SK-N-SH (cell line): ENCODE data around the gene PAM. TPM values are rescaled to one million over a fixed set of nuclear protein-coding genes. Genes with fewer than 3 reads are reported as not detected.
A peak's percentile ranks its signal among the peaks of the same experiment; 100 is the strongest.

ENCODE experiments used
- CTCF ChIA-PET: fragments of 300-600, 350-600 bp; formaldehyde crosslinking; extraction: SDS; loops from one replicate; lab custom pipeline; 2021; lab: Yijun Ruan, JAX
- POLR2A ChIA-PET: fragments of 350-600 bp; sonication (Branson Sonifier 250); formaldehyde crosslinking; extraction: SDS; loops from one replicate; lab custom pipeline; 2020; ENCODE audit warnings: antibody characterized with exemption, inconsistent platforms; lab: Yijun Ruan, JAX
- DNase-seq: peaks from one replicate; pipeline ENCODE4 v3.0.0; 2012
- H2AFZ ChIP-seq: fragments of 200-600 bp; sonication (generic); 2 replicates; pipeline ENCODE4 v1.8.1; 2016; ENCODE audit warnings: antibody characterized with exemption, mild to moderate bottlenecking, low read depth
- H3F3A ChIP-seq: fragments of 200-600 bp; sonication (generic); replicated peaks from 2 replicates; pipeline ENCODE3; 2016; ENCODE audit warnings: antibody characterized with exemption, mild to moderate bottlenecking; ENCODE audit not compliant: insufficient read depth
- H3K27ac ChIP-seq, 2 experiments: fragments of 200-500 bp in 1 of 2; fragments of 200-600 bp in 1 of 2; sonication (Bioruptor generic) in 1 of 2; sonication (generic), shearing (Covaris generic) in 1 of 2; 2 replicates each; pipeline versions ENCODE4 v1.5.1 to v1.6.1; 2014 to 2016; ENCODE audit warnings: low read depth in 2 of 2, inconsistent platforms in 1 of 2, low read length in 1 of 2, mild to moderate bottlenecking in 1 of 2, mixed read lengths in 1 of 2
- H3K27me3 ChIP-seq: fragments of 200-600 bp; sonication (generic), shearing (Covaris generic); 2 replicates; pipeline ENCODE4 v1.6.1; 2016; ENCODE audit warnings: mixed run types; ENCODE audit not compliant: insufficient read depth
- H3K36me3 ChIP-seq, 2 experiments: fragments of 200-500 bp in 1 of 2; fragments of 200-600 bp in 1 of 2; sonication (Bioruptor generic) in 1 of 2; sonication (generic) in 1 of 2; replicated peaks in 1 of 2; 2 replicates each; pipeline versions ENCODE3 to v1.5.1; 2014 to 2016; ENCODE audit warnings: low read length in 1 of 2, mild to moderate bottlenecking in 1 of 2; ENCODE audit not compliant: insufficient read depth in 2 of 2, control insufficient read depth in 1 of 2
- H3K4me1 ChIP-seq, 2 experiments: fragments of 200-500 bp in 1 of 2; fragments of 200-600 bp in 1 of 2; sonication (Bioruptor generic) in 1 of 2; sonication (generic), shearing (Covaris generic) in 1 of 2; 2 replicates each; pipeline versions ENCODE4 v1.5.1 to v1.6.1; 2014 to 2016; ENCODE audit warnings: low read depth in 1 of 2, low read length in 1 of 2, mixed run types in 1 of 2; ENCODE audit not compliant: insufficient read depth in 2 of 2, control insufficient read depth in 1 of 2
- H3K4me2 ChIP-seq: fragments of 200-600 bp; sonication (generic), shearing (Covaris generic); 2 replicates; pipeline ENCODE4 v1.6.1; 2017; ENCODE audit warnings: mixed run types
- H3K4me3 ChIP-seq, 2 experiments: fragments of 200-500 bp in 1 of 2; fragments of 200-600 bp in 1 of 2; sonication (Bioruptor generic) in 1 of 2; sonication (generic), shearing (Covaris generic) in 1 of 2; 2 replicates each; pipeline versions ENCODE4 v1.5.1 to v1.8.1; 2014 to 2016; ENCODE audit warnings: low read depth in 2 of 2, inconsistent platforms in 1 of 2, low read length in 1 of 2, mild to moderate bottlenecking in 1 of 2, mixed read lengths in 1 of 2, moderate library complexity in 1 of 2
- H3K79me2 ChIP-seq: fragments of 200-600 bp; sonication (generic); 2 replicates; pipeline ENCODE4 v1.8.1; 2017; ENCODE audit warnings: mild to moderate bottlenecking; ENCODE audit not compliant: insufficient read depth
- H3K9ac ChIP-seq: fragments of 200-600 bp; sonication (generic); 2 replicates; pipeline ENCODE4 v1.6.1; 2017; ENCODE audit warnings: mixed run types
- H3K9me2 ChIP-seq: fragments of 200-600 bp; sonication (generic); 2 replicates; pipeline ENCODE4 v1.6.1; 2017; ENCODE audit warnings: mixed run types
- H3K9me3 ChIP-seq: fragments of 200-600 bp; sonication (generic); 2 replicates; pipeline ENCODE4 v1.6.1; 2017; ENCODE audit warnings: mixed run types, mild to moderate bottlenecking, moderate library complexity
- H4K20me1 ChIP-seq: fragments of 200-600 bp; sonication (generic); 2 replicates; pipeline ENCODE4 v1.6.1; 2017; ENCODE audit warnings: mild to moderate bottlenecking, mixed run types; ENCODE audit not compliant: insufficient read depth
- CHD2 ChIP-seq: fragments of 150-350 bp; IDR thresholded peaks from 2 replicates; pipeline ENCODE4 v1.6.1; 2018; ENCODE audit warnings: low read length; ENCODE audit not compliant: partially characterized antibody
- CTCF ChIP-seq: fragments of 200-600 bp; sonication (generic); IDR thresholded peaks from 2 replicates; pipeline ENCODE4 v1.6.1; 2017; ENCODE audit warnings: antibody characterized with exemption, mild to moderate bottlenecking, moderate library complexity
- ELF1 ChIP-seq: IDR thresholded peaks from 2 replicates; pipeline ENCODE4 v1.4.0; 2012
- EZH2phosphoT487 ChIP-seq: fragments of 200-600 bp; sonication (generic); IDR thresholded peaks from 2 replicates; pipeline ENCODE4 v1.6.1; 2017; ENCODE audit warnings: low read depth, mixed run types, mild to moderate bottlenecking, antibody characterized with exemption, moderate library complexity, borderline replicate concordance
- FOSL2 ChIP-seq: IDR thresholded peaks from 2 replicates; pipeline ENCODE4 v1.4.0; 2012; ENCODE audit warnings: low read depth, mild to moderate bottlenecking, moderate library complexity, borderline replicate concordance
- FOXJ3 ChIP-seq: sonication (generic); formaldehyde crosslinking; IDR thresholded peaks from 2 replicates; pipeline ENCODE4 v1.5.1; 2020; ENCODE audit warnings: mild to moderate bottlenecking, missing genetic modification reagents
- FOXM1 ChIP-seq: IDR thresholded peaks from 2 replicates; pipeline ENCODE4 v1.4.0; 2012; ENCODE audit warnings: low read depth, mild to moderate bottlenecking
- GABPA ChIP-seq: IDR thresholded peaks from 2 replicates; pipeline ENCODE4 v1.4.0; 2012; ENCODE audit warnings: low read depth, mild to moderate bottlenecking
- GATA2 ChIP-seq: sonication (generic); formaldehyde crosslinking; IDR thresholded peaks from 2 replicates; pipeline ENCODE4 v1.5.0; 2020; ENCODE audit warnings: mild to moderate bottlenecking, missing genetic modification reagents
- JUND ChIP-seq: IDR thresholded peaks from 2 replicates; pipeline ENCODE4 v1.4.0; 2012
- MAX ChIP-seq: IDR thresholded peaks from 2 replicates; pipeline ENCODE4 v1.4.0; 2012; ENCODE audit warnings: low read depth
- MEF2A ChIP-seq: IDR thresholded peaks from 2 replicates; pipeline ENCODE4 v1.4.0; 2012; ENCODE audit warnings: low read depth, borderline replicate concordance
- MXI1 ChIP-seq: IDR thresholded peaks from 2 replicates; pipeline ENCODE4 v1.6.1; 2012; ENCODE audit warnings: mild to moderate bottlenecking, low read depth, low read length, improper control_type of control experiment
- NFIC ChIP-seq: IDR thresholded peaks from 2 replicates; pipeline ENCODE4 v1.4.0; 2012; ENCODE audit warnings: borderline replicate concordance
- NRF1 ChIP-seq: IDR thresholded peaks from 2 replicates; pipeline ENCODE4 v1.6.1; 2012; ENCODE audit warnings: low read depth, mild to moderate bottlenecking, low read length
- PBX3 ChIP-seq: IDR thresholded peaks from 2 replicates; pipeline ENCODE4; 2012
- POLR2AphosphoS5 ChIP-seq: IDR thresholded peaks from 2 replicates; pipeline ENCODE4 v1.6.1; 2012; ENCODE audit warnings: low read depth, low read length
- RAD21 ChIP-seq: IDR thresholded peaks from 2 replicates; pipeline ENCODE4 v1.6.1; 2012; ENCODE audit warnings: mild to moderate bottlenecking, low read length
- RCOR1 ChIP-seq: fragments of 150-350 bp; IDR thresholded peaks from 2 replicates; pipeline ENCODE4 v1.6.1; 2017; ENCODE audit warnings: antibody characterized with exemption, low read length
- RFX5 ChIP-seq: IDR thresholded peaks from 2 replicates; pipeline ENCODE4 v1.6.1; 2012; ENCODE audit warnings: mild to moderate bottlenecking, improper control_type of control experiment, low read length
- RXRA ChIP-seq: IDR thresholded peaks from 2 replicates; pipeline ENCODE4 v1.4.0; 2012; ENCODE audit warnings: low read depth, mild to moderate bottlenecking, borderline replicate concordance
- SMC3 ChIP-seq: IDR thresholded peaks from 2 replicates; pipeline ENCODE4 v1.6.1; 2012; ENCODE audit warnings: low read depth, low read length, improper control_type of control experiment
- TAF1 ChIP-seq: IDR thresholded peaks from 2 replicates; pipeline ENCODE4 v1.6.1; 2012; ENCODE audit warnings: low read depth, mild to moderate bottlenecking, low read length, moderate library complexity, borderline replicate concordance
- TCF12 ChIP-seq: IDR thresholded peaks from 2 replicates; pipeline ENCODE4 v1.4.0; 2012
- TEAD4 ChIP-seq: IDR thresholded peaks from 2 replicates; pipeline ENCODE4 v1.4.0; 2012; ENCODE audit warnings: mild to moderate bottlenecking, borderline replicate concordance; ENCODE audit not compliant: insufficient read depth
- USF1 ChIP-seq: IDR thresholded peaks from 2 replicates; pipeline ENCODE4 v1.4.0; 2012; ENCODE audit warnings: low read depth, borderline replicate concordance
- YY1 ChIP-seq: IDR thresholded peaks from 2 replicates; pipeline ENCODE4 v1.4.0; 2012; ENCODE audit warnings: low read depth, mild to moderate bottlenecking
- WGBS: methylation state at CpG from one replicate; pipeline ENCODE4 v1.1.6; 2017; ENCODE audit warnings: low lambda C conversion rate; 5-methylcytosine and 5-hydroxymethylcytosine counted together
- polyA plus RNA-seq, 3 experiments: library from polyadenylated mRNA; depleted of rRNA; stranded (reverse); fragments of >200 nt; gene quantifications; 2 replicates each; pipeline ENCODE4 v1.2.3, GENCODE V29; 2012
- TF ChIP-seq, protein P1 (sequence below): IDR thresholded peaks from 2 replicates; pipeline ENCODE4 v1.6.1; 2012; ENCODE audit warnings: mild to moderate bottlenecking, low read depth, low read length, moderate library complexity
- TF ChIP-seq, protein P2 (sequence below): fragments of 150-350 bp; IDR thresholded peaks from 2 replicates; pipeline ENCODE4 v1.6.1; 2017; ENCODE audit warnings: antibody characterized with exemption, low read length, low read depth, borderline replicate concordance

The PAM gene
- polyA plus RNA-seq, 1 of the 3 experiments (the other 2 are of a cell fraction) = 507 TPM

- Histone ChIP-seq H3K4me2 (0 out of 2 replicates have a peak overlapping the region, but pooled peaks have one; percentile 30), H3K4me1 (peaks cover 3 to 14% of the 10 kb centered on the region in 2 experiments; a peak in 3 of 4 replicates), H3K27ac (peak overlapping the region; percentile 39 to 43; a peak in 3 of 4 replicates), H3K4me3 (no peak overlapping the region), H3F3A (peaks cover 21% of the 10 kb centered on the region), H3K79me2 (peaks cover 6% of the 10 kb centered on the region), H2AFZ (no peak overlapping the region), H3K9ac (no peak overlapping the region), H3K36me3 (peaks cover 0 to 9% of the 10 kb centered on the region in 2 experiments), H3K27me3 (no peaks in the 10 kb centered on the region), H4K20me1 (no peaks in the 10 kb centered on the region), H3K9me2 (no peaks in the 10 kb centered on the region), H3K9me3 (no peaks in the 10 kb centered on the region)
- DNase-seq = no peak
- ChIA-PET CTCF (interaction anchor here (1.2 kb wide), 2 partner anchors 24 to 30 kb away, joined by 3 read pairs; no protein-coding TSS in a partner anchor), POLR2A (no interaction called here)
- WGBS = 67% methylated on average over 1 of the region's 1 CpG
- TF ChIP-seq NRF1 (no peak), SMC3 (no peak), FOXJ3 (no peak), EZH2phosphoT487 (no peak), RAD21 (no peak), MEF2A (no peak), RFX5 (no peak), USF1 (no peak), TCF12 (peak; percentile 71), MXI1 (no peak), FOXM1 (no peak), MAX (no peak), PBX3 (peak; percentile 27; the same call in 1 of the 2 replicates), TEAD4 (no peak), ELF1 (no peak), YY1 (no peak), FOSL2 (peak; percentile 20; the same call in 1 of the 2 replicates), RCOR1 (no peak), NFIC (no peak), JUND (no peak), CTCF (no peak), GABPA (no peak), POLR2AphosphoS5 (no peak), RXRA (no peak), CHD2 (no peak), TAF1 (no peak), GATA2 (no peak)
- TF ChIP-seq, protein P1, sequence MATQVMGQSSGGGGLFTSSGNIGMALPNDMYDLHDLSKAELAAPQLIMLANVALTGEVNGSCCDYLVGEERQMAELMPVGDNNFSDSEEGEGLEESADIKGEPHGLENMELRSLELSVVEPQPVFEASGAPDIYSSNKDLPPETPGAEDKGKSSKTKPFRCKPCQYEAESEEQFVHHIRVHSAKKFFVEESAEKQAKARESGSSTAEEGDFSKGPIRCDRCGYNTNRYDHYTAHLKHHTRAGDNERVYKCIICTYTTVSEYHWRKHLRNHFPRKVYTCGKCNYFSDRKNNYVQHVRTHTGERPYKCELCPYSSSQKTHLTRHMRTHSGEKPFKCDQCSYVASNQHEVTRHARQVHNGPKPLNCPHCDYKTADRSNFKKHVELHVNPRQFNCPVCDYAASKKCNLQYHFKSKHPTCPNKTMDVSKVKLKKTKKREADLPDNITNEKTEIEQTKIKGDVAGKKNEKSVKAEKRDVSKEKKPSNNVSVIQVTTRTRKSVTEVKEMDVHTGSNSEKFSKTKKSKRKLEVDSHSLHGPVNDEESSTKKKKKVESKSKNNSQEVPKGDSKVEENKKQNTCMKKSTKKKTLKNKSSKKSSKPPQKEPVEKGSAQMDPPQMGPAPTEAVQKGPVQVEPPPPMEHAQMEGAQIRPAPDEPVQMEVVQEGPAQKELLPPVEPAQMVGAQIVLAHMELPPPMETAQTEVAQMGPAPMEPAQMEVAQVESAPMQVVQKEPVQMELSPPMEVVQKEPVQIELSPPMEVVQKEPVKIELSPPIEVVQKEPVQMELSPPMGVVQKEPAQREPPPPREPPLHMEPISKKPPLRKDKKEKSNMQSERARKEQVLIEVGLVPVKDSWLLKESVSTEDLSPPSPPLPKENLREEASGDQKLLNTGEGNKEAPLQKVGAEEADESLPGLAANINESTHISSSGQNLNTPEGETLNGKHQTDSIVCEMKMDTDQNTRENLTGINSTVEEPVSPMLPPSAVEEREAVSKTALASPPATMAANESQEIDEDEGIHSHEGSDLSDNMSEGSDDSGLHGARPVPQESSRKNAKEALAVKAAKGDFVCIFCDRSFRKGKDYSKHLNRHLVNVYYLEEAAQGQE = no peak
- TF ChIP-seq, protein P2, sequence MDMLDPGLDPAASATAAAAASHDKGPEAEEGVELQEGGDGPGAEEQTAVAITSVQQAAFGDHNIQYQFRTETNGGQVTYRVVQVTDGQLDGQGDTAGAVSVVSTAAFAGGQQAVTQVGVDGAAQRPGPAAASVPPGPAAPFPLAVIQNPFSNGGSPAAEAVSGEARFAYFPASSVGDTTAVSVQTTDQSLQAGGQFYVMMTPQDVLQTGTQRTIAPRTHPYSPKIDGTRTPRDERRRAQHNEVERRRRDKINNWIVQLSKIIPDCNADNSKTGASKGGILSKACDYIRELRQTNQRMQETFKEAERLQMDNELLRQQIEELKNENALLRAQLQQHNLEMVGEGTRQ = no peak
Observed at GRCh38 chr5:102823441-102823874, 68.4 kb downstream of the PAM start.
